CD1c-positive myeloid dendritic cell (primary cell): ENCODE data around the gene SIVA1.
A peak's percentile ranks its signal among the peaks of the same experiment; 100 is the strongest.

Source experiments
- DNase-seq: peaks from one replicate; pipeline ENCODE4 v3.0.0-alpha.2; 2016; ENCODE audit errors: extremely low spot score

SIVA1 gene

DNA sequence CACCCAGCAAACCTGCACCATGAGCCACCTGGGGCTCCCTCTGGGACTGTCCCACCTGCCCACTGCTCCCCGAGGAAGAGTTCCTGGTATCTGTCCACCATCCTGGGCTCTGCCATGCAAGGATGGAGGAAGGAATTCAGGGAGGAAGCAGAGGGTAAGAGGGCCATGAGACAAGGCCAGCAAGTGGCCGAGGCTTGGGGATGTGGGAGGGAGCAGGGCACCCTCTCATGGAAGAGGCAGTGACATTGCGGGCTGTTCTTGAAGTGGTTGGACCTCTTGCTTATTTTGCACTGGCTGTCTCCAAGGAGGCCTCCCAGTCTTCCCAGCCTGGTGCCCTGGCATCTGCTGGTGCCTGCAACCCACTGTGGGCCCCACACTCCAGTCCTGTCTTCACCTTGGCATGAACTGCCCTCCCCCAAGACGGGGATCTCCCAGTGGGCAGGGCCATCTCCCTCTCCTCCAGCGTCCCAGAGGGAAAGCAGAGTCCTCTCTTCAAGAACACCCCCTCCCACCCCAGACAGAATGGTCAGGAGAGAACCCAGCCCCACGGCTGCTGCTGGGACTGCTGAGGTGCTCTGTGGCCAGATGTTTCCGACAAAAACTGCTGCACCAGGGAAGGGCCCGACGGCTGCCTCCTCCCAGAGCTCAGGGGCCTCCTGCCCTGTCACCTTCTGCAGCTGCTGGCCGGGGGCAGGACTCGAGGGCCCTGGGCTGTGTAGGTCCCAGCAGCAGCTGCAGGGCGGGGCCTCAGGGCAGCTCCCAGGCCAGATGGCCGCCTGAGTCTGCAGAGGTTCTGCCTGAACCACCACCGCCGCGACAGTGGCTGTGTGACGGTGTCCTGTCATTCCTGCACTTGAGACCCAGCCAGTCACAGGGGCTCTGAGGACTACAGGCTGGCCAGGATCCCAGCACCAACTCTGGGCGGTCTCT is 44.4 kb downstream of the SIVA1 start:
- peak; percentile 27 for DNase-seq

DNA sequence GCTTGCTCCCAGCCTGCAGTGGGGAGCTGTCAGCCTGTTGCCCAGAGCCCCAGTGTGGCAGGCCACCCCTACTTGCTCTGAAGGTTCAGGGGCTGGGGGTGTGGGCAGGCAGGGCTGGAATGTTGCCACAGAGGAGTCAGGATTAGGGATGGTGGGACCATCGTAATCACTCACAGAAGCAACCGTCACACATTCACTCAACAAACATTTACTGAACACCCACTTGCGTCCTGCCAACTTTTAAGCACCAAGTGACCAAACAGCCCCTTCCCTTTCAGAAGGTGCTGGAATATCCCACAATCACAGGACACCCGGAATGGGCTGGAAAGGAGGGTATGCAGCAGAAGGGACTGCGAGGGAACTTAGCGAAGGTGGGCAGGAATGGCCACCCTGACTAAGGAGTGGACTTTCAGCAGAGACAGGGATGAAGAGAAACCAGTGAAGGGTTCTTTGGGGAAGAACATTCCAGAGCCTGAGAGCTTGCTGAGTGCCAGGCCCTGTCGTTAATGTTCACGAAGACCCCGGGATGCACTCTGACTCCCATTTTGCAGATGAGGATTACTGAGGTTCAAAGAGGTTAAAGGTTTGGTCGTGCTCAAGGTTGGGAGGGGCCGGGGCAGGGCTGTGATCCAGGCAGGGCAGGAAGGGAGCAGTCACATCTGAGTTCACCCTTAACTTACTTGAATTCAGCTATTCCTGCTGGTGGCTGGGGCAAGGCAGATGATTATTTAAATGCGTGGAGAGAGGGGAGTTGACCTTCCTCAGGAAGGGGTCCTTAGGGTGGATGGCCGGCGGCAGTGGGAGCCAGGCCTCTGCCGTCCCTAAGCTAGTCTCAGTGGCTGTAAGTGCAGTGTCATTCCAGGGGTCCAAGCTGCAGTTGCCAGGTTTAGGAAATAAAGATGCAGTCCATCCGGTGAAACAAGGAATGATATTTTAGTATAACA is 45.6 kb downstream of the SIVA1 start:
- no peak for DNase-seq

DNA sequence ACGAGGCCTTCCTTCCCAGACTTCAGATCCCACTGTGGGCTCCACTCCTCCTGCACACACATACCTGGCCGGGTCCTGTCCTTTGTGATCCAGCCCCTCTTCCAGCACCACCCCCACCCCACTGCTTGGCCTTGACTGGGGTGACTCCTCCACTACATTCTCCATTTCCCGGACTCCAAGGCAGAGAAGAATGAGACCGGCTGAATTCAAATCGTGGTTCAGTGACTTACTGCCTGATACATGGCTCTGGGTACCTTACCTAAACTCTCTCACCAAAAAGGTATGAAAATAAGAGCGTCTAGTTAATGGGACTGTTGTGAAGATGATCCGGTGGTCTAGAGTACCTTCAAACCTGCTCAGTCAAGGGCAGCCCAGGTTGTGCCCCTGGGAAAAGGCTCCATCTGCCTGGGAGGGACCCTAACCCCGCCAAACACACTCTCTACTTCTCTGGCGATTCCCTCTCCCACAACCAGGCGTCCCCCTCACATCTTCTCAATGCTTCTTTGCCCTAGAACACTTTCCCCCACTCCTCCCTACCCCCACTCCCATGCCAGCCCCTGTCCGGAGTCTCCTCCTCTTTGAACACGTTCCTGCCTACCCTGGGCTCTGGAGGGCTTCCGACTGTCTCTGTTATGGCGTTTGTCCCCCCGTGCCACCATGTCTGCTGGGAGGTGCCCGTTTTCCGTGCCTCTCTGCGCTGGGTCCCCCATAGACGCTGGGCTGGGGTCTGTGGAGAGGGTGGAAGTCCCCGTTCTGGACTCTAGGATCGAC is 46.5 kb downstream of the SIVA1 start:
- DNase-seq = no peak

DNA sequence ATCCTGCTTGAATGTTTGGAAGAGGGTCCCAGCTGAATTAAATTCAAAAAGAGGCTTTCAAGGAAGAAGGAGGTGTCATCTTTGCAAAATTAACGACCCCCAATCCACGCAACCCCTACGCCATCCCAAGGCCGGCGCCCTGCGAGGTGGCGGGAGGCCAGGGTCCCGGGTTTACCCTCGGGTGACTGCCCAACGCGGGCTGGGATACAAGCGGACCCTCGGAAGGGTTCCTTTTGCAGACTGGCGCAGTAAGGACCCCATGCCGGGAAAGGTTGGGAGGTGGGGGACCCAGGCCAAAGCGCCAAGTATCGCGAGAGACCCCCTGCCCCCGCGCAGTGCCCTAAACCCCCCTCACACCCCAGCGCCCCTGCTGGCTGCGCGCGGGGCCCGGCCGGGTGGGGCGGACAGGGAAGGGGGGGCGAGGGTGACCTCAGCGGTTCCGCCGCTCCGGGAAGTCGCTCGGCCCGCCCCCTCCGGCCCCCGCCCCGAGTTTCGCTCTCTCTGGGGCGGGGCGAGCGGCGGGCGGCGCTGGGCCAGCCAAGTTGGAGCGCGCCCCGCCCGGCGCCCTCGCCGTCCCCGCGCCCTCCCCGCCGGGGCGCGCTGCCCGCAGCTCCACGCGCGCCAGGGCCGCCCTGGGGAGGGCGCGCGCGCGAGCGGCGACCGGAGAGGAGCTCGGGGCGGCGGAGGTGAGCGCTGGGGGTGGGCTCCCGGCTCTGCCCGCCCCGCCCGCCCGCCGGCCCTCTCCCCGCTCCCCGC is 47.2 kb downstream of the SIVA1 start:
- DNase-seq = peak; percentile 90

DNA sequence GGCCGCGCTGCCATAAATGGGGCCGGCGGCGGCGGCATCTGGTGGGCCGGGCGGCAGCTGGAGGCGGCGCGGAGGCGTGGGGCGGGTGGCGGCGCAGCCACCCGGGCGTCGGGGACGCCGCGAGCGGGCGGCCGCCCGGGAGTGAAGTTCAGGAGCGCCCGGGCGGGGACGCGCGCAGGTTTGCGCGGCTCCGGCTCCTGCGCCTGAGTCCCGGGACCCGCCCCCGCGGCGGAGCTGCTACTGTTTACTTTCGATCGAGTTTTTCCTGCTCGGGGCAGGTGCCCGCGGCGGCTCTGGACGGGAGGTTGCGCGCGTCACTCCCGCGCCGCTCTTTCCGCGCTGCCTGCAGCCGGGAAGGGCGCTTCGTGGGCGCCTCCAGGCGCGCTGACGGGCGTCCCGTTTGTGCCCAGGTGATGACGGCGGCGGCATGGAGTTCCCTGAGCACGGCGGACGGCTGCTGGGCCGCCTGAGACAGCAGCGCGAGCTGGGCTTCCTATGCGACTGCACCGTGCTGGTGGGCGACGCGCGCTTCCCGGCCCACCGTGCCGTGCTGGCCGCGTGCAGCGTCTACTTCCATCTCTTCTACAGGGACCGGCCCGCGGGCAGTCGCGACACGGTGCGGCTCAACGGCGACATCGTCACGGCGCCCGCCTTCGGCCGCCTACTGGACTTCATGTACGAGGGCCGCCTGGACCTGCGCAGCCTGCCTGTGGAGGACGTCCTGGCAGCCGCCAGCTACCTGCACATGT is 48.0 kb downstream of the SIVA1 start, which contains the start of gene ZBTB42:
Gene ZBTB42, plus strand, starts transcription at position 331 of the 749 bp plus-strand sequence. Its CDS starts 97 bp downstream, at position 428.
- peak; percentile 68 for DNase-seq

DNA sequence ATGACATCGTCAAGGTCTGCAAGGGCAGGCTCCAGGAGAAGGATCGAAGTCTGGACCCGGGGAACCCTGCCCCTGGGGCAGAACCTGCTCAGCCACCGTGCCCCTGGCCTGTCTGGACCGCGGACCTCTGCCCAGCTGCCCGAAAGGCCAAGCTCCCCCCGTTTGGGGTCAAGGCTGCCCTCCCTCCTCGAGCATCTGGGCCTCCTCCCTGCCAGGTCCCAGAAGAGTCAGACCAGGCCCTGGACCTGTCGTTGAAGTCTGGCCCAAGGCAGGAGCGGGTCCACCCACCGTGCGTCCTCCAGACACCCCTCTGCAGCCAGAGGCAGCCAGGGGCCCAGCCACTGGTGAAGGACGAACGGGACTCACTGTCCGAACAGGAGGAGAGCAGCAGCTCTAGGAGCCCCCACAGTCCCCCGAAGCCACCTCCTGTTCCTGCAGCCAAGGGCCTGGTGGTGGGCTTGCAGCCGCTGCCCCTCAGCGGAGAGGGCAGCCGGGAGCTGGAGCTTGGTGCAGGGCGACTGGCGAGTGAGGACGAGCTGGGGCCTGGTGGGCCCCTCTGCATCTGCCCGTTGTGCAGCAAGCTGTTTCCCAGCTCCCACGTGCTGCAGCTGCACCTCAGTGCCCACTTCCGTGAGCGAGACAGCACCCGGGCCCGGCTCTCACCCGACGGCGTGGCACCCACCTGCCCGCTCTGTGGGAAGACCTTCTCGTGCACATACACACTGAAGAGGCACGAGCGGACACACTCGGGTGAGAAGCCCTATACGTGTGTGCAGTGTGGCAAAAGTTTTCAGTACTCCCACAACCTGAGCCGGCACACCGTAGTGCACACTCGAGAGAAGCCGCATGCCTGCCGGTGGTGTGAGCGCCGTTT is 48.8 kb downstream of the SIVA1 start:
- no peak for DNase-seq

DNA sequence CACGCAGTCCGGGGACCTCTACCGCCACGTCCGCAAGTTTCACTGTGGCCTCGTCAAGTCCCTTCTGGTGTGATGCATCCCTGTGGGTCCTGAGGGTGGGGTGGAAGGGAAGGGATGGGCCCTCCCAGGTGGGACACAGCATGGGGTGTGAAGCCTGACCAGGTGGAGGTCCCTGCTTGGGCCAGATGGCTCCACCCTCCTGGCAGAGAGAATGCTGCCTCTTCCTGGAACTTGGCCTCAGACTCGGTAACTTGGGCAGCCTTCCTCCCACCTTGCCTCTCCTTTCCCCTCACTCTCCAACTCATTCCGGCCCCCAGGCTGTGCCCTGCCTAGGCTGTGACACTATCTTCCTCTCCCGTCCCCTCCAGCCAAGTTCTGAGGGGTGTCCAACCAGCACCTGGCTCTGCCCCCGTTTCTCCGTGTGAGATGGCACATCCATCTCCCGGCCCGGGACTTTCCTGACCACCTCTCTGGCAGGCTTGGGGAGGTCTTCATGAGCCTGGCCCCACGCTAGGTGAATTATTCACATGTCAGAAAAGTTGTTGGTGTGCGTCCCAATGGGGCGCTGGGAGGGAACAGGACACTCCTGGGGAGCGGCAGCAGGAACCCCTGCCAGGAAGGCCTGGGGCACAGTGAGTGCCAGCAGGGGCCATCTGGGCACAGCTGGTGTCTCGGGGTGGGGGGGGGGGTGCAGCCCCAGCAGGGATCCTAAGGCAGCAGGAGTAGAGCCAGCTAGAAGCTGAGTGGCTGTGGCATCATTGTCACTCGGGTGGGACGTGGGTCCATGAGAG is 49.6 kb downstream of the SIVA1 start:
- no peak for DNase-seq

DNA sequence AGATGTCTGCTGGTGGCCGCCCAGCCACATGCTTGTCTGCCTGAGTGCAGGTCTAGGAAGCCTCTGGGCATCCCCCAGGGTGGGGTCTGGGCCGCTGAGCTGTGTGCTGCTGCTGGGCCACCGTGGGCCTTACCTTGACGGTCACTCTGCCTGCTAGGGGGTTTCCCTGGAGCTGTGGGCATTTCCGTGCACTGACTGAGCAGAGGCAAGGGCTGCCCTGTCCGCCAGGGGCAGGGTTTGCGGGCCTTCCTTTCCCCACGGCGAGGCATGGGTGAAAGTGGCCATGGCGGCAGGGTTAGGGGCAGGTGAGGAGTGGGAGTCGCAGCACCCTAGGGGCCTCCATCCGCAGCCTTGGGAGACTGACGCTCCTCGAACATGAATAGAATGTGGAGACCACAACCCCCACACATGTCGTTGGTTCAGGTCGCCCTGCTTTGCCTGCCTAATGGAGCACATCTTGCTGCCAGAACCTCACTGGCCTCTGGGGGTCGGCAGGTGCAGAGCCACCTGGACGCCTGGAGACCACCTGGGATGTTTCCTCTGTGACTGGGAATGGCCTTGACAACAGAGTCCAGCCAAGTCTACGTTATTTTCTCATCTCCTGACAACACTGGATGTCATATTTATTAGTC is 50.4 kb downstream of the SIVA1 start:
- no peak for DNase-seq

DNA sequence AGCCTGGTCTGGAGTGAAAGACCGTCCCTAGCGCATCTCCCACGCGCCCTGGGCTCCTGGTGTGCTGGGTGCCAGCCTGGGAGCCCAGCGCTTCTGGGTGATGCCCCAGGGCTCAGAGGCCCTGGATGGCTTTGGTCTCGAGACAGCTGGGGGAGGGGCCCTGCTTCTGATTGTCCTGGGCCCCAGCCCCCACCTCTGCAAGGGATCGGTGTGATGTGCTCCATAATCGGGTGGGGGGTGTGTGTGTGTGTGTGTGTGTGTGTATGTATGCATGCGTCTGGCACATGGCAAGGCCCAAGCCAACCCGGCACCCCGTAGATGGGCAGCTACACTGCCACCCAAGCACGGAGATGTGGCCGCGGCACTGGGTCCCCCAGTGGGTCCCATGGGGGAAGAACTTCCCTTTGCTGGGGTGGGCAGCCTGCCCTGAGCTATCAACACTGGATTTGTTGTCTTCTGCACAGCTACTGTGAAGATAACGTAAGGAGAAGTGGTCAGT is 51.0 kb downstream of the SIVA1 start:
- DNase-seq = no peak

DNA sequence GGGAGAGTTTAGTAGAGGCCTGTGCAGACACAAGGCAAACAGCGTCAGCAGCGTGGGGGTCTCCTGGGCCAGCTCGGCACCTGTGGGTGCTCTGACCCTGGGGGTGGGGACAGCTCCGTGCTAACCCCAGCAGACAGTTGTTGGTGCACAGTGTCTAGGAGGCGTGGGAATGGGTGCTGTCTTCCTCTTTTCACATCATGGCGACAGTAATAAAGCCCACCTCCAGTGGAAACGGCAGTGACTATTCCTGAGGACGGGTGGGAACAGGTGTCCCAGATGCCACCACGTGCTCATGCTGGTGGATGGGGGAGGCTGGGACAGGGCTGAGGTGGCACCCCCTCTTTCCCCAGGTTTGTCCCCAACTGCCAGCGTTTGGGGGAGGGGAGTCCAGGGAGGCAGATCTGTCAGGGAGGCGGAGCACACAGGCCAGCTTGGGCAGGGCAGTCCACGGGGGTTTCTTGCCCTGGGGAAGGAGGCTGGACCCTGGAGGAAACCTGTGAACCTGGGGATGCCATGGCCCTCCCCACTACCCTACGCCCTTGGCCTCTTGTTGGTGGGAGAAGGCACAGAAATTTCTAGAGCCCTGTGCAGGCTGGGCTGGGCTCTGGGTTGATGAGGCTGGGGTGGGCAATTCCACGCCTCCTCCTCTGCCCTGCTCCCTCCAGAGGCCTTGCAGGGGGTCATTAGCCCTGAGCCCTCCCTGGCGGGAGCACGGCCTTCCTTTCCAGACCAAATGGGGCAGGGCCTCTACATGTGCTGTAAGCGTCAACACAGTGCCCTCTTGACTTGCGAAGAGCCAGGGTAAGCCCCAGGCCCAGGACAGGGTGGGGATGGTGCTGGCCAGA is 51.8 kb downstream of the SIVA1 start:
- no peak for DNase-seq

DNA sequence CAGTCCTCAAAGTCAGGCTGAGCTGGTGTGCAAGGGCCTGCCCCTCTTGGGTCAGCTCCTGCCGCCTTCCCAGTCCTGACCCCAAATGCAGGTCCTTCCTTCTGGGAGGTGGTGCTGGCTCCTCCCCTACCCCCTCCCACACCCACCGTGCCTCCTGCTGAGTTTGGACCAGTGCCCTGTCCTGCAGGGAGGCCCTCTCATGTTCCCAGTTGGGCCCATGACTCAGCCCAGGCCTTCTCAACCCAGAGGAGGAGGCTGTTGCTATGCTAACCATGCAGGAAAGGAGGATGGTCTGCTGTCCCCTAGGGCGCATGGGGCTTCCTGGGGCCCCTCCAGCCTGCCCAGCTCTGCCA is 52.4 kb downstream of the SIVA1 start:
- DNase-seq = peak; percentile 40

DNA sequence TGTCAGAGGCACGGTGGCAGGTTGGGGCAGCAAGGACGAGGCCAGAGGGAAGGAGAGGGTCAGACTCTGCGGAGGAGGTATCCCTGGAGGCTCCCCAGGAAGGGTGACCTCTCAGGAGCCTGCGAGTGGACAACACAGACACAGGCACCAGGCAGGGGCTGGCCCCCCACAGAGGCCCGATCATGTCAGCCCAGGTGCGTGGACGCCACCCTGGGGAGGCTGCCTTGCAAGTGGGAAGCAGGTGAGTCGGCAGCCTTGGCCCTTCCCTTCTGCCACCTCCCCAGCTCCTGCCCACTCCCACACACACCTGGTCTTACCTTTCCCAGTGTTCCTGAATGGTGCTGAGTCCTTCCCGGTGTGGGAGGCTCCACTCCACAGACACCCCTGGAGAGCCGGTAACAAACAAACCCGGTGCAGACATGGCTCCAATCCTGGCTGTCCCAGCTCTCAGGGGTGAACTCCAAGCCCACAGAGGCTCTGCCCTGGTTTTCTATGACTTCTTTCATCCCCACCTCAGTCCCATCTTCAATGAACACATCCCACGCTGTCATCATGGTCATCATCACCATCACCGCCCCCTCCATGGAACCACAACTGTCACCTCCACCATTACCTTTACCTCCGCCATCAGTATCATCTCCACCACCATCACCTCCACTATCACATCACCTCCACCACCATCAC is 53.1 kb downstream of the SIVA1 start:
- no peak for DNase-seq

DNA sequence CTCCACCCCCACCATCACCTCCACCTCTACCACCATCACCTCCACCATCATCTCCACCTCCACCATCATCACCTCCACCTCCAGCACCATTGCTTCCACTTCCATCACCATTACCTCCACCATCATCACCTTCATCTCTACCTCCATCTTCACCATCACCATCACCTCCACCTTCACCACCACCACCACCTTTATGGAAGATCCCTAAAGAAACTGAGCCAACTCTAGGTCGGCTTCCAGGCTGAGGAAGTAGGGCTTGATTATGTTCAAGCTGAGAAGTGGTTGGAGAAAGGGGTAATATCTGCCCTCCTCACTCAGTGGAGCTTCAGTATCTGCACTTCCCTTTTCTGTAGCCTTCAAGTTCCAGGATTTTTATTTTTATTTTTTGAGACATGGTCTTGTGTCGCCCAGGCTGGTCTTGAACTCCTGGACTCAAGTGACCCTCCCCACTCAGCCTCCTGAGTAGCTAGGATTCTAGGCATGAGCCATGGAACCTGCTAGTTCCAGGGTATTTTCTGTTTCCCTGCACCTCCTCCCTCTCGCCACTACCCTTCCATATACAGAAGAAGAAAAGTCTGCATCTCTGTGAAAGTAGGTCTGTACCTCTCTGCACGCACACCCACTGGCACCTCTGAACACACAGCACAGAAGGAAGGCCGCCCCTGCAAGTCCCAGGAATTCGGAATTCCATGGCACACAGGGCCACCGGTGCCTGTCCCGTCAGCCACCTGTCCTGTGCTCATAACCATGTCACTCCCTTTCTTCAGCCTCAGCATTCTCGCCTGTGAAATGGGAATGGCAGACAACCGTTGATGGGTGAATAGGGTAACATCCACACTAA is 53.9 kb downstream of the SIVA1 start:
- no peak for DNase-seq

DNA sequence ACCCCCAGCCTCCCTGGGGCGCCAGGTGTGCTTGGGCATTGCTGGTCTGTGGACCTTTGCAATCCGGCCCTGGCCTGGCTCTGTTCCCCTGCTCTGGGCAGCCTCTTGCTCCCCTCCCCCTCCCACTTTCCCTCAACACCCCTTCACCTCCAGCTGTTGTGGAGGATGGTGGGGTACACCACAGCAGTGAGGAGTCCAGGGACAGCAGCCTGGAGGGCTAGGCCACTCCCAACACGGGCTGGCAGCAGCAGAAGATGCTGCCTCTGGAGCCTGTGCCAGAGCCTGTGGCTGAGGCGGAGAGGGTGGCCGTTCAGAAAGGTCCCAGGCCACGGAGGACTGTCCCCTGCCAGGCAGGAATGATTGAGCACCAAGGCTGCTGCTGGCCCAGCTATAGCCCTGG is 55.5 kb downstream of the SIVA1 start:
- no peak for DNase-seq
